ENCODE results near the gene CYP2E1.
"Not testable (repeated sequence)": the region's sequence is repeated elsewhere in the genome, so short reads cannot be mapped to it uniquely, and the experiment has no call there.

CYP2E1 gene

GRCh38 chr10:133528845-133529575 lies 1.8 kb downstream of the CYP2E1 start:
- DNase-seq: no peak

DNA sequence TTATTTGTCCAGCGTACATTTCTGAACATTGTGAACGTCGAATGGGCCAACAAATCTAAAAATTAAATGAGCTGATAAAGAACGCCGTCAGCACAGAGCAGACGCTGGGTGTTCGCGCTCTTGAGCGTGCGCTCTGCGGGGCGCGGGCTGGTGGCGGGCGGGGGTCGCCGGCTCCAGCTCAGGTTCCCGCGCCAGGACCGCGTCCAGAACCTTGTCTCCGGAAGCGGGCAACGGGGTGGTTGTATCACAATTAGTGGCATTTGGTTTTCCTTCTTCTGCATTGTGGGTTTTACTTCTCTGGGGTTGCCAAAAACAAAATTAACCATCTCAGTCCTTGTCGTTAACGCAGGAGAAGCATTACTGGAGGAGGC lies 2.4 kb downstream of the CYP2E1 start:
- no peak for DNase-seq

GRCh38 chr10:133530506-133530905 lies 3.3 kb downstream of the CYP2E1 start:
- no peak for DNase-seq

DNA sequence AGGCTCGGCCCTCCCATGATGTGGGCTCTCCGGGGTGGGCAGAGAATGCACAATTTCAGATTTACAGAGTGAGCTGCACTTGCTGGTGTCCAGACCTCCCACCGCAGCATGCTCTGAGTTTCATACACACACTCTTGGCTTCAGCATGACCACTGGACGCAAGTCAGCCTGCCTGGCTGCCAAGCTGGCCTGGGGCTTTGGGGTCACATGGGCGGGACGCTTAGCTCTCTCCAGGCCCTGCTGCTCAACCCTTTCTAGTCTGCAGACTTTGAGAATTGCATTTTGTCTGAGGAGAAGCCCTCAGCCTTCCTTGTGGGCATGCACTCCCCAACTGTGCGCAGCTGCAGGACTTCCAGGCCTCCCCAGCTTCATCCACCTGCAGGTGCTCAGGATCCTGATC lies 5.7 kb downstream of the CYP2E1 start:
- no peak for DNase-seq

DNA sequence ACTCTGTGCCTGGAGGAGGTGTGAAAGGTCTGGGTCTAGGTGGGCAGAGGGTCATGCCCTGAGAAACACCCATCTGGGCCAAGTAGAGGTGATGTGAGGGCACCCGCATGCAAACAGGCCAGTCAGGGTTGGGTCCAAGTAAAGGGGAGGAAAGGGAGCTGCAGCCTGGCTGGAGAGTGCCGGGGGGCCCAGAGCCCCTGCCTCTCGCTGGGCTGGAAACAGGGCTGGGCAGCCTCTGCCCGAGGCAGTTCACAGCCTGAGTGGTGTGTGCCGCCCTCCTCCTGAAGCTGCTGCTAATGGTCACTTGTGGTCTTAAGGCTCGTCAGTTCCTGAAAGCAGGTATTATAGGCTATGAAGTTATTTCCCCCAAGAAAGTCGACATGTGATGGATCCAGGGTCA lies 7.3 kb downstream of the CYP2E1 start:
- no peak for DNase-seq

DNA sequence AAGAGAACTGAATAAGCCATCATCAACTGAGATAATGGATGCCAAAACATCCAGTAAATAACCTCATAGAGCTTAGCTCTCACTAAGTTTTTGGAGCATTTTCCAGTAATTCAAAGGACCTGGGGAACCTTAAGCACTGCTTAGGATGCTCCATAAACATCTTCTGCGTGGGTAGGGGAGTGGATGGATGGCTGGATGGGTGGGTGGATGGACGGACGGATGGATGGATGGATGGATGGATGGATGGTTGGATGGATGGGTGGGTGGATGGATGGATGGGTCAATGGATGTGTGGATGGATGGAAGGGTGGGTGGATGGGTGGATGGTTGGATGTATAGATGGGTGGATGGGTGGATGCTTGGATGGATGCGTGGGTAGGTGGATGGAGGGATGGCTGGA lies 9.0 kb downstream of the CYP2E1 start:
- DNase-seq: no peak

DNA sequence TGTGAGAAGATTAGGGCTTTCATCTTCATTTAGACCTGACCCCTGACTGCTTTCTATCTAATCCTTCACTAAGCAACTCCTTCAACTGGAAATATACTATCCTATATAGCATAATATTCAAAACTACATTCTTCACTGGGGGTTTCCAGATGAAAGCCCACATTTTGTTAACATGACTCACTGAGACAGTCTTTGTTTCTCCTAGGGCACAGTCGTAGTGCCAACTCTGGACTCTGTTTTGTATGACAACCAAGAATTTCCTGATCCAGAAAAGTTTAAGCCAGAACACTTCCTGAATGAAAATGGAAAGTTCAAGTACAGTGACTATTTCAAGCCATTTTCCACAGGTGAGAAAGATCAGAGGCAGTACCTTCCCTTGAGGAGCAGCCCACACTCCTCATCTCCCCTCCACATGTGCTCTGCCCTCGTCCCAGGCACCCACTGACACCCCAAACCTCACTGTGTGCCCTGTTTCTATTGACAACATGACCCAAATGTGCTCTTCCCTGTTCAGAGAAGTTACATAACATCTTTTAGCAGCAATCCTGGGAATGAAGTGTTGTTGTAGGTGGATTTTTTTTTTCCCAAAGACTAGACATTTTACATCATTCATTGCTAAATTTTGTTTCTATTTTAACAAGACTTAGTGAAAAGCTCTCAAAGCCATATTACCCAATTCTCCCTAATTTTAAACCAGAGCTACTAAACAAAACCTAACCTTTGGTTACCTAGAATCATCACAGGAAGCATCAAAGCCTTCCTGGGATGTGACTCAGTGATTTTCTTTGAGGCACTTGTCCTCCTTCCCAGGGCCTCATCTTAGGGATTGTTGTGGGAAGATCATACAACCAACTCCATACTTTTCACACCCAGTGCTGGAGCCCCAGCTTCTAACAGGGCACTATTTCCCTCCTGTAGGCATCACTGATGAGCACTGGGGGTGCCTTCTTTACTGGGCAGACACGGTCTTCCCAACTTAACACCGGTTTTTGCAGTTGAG lies 10.7 kb downstream of the CYP2E1 start:
- no peak for DNase-seq

DNA sequence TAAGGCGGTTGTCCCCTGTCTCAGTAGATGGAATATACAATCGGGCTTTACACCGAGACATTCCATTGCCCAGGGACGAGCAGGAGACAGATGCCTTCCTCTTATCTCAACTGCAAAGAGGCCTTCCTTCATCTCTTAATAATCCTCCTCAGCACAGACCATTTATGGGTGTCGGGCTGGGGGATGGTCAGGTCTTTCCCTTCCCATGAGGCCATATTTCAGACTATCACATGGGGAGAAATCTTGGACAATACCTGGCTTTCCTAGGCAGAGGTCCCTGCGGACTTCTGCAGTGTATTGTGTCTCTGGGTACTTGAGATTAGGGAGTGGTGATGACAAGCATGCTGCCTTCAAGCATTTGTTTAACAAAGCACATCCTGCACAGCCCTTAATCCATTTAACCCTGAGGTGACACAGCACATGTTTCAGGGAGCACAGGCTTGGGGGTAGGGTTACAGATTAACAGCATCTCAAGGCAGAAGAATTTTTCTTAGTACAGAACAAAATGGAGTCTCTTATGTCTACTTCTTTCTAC lies 14.3 kb downstream of the CYP2E1 start:
- DNase-seq: not testable (repeated sequence)

DNA sequence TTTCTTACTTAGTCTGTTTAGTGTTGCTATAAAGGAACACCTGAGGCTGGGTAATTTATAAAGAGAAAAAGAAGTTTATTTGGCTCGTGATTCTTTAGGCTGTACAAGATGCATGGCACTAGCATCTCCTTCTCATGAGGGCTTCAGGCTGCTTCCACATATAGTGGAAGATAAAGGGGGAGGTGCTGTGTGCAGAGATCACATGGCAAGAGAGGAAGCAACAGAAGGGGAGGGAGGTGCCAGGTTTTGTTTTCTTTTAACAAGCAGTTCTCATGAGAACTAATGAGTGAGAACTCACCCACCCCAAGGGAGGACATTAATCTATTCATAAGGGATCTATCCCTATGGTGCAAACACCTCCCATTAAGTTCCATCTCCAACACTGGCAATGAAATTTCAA lies 17.3 kb downstream of the CYP2E1 start:
- no peak for DNase-seq

DNA sequence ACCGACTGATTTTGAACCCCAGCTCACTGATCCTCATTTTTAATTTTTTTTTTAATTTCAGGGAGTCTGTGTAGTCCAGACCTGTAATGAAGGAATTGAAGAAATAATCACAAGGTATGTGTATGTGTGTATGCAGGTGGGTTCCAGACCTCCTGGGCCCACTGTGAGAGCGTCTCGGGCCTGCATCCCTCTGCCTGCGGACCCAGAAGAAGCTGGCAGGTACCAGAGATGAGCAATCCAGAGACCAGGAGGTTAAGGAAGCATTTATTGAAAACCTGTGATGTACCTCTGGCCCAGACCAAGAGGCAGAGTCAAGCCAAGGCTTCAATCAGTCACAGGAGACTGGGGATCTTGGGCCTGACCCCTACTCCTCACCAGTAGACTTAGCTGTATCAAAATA lies 27.4 kb downstream of the CYP2E1 start:
- no peak for DNase-seq

GRCh38 chr10:133555521-133555920 lies 28.4 kb downstream of the CYP2E1 start:
- DNase-seq: no peak

- no peak for DNase-seq
Observed at GRCh38 chr10:133557381-133557780, 30.2 kb downstream of the CYP2E1 start.

DNA sequence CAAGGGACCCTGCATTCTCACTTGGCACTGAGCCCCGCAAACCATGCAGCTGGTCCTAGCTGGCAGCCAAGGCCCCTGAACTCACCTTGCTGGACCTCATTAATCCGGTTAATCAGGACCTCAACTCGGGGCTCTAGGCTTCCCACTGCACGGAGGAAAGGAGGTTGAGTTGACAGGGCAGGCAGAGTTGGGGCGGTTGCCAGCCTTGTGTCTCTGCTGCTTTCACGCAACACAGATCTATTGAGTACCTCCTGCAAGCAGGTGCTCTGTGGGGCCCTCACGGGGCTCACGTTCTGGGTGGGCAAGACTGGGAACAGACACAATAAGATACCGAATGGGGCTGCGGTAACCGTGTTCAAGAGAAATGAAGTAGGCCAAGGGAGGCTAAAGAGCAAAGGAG lies 32.1 kb downstream of the CYP2E1 start:
- DNase-seq: no peak

- DNase-seq: no peak
Observed at GRCh38 chr10:133564816-133565215, 37.7 kb downstream of the CYP2E1 start.

DNA sequence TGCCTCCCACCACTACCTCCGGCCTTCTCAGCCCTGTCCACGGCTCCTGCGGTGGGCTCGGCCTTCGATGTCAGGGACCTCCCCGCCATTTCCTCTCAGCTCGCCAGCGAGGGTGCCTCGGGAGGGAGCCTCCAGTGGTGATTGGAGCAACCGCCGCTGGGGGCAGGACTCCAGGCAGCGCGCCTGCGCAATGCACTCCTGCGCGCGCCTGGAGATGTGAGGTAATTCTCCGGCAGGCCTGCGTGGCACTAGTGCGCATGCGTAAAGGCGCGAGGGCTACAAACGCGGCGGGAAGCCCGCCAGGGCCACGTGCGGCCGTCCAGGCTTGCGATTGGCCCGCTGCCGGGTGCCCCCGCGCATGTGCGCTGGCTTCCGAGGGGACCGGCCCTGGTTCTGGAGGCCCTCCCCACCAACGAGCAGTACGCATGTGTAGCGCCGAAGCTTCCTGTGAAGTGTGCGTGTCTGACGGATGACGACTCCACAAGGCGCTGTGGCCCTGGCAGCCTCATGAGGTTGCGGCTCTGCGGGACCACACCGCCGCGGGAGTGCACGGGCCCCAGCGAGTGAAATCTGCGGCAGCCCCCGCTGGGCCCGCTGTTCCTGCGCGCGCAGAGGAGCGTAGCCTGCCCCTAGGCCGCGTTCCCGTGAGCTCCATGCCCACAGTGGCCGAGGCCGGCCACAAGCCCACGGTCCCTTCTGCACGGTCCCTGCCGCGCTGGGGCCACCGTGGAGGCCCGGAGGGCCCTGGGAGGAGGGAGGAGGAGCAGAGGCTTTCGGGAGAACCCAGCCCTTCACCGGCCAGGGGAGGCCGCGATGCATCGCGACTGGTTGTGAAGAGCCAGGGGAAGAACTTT lies 38.5 kb downstream of the CYP2E1 start, which contains the start of gene SYCE1:
Gene SYCE1, minus strand, starts transcription at position 143 of the 854 bp plus-strand sequence. Its CDS starts 54 bp downstream, at position 89.
- no peak for DNase-seq

- DNase-seq: no peak
Observed at GRCh38 chr10:133567119-133567518, 40.0 kb downstream of the CYP2E1 start.

DNA sequence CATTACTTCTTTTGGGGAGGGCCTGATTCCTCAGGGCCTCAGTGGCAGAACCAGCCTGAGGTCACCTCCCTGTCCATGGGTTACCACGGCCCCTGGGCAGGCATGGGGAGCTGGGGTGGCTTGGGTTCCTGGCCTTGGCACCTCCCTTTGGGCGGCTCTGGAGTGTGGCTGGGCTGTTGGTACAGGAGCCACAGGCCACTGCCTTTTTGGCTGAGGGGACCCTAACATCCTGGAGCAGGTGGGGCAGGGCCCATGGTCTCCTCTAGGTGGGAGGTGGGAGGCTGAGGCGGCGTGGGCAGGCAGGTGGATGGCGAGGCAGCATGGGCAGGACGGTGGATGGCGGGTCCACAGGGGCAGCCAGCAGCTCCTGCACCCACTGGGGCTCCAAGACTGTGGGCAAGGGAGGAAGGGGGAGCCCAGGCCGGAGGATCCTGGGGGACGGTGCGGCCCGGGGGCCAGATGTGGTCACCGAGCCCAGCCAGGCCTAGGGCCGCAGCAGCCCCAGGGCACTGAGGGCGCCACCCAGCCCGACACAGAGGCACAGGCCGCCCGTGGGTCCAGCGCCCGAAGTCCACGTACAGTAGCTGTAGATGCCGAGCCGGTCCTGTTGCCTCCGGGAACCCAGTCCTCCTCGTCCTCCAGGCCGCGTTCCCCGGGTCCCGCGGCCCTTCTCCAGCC lies 40.6 kb downstream of the CYP2E1 start:
- no peak for DNase-seq

DNA sequence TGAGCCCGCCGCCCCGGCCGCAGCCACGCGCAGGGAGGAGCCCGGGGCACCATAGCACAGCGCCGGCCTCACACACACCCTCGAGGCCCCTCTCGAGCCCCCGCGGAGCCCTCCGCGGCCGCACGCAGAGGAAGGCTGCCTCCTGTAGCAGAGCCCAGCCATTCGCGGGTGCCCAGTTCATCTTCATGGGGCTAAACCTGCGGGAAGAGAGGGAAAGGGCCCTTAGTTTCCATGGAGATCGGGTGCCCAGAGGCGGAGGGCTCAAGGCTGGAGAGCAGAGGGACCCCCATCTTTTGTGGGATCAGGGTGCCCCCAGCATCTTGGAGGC lies 41.1 kb downstream of the CYP2E1 start:
- DNase-seq: no peak

DNA sequence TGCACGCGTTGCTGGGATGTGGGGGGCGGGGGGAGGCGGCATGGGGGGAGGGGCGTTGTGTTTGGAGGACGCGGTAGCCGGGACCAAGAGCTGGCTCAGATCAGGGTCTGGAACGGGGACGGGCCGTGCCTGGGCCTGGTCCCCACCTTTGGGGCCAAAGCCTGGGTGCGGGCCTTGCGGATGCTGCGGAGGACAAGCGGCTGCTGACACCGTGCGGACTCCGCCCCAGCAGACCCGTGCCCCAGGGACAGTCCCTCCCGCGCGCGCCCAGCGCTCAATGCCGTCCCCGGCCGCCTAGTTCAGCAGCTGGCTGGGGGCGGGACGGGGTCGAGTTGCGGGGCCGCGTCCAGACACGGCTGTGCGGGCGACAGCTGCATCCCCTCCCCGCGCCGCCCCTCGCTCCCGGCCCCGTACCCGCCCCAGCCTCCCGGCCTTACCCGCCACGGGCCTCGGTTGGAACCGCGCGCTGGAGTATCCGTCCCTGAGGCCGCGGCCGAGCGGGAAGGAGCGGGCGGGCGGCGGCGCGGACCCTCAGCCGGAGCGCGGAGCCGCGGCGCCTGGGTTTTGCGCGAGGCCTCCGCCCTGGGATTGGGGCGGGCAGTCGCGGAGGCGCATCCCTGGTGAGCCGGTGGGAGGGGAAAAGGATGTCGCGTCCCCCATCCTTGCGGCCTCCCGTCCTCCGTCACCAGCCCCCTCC lies 41.8 kb downstream of the CYP2E1 start:
- DNase-seq: not testable (repeated sequence)

DNA sequence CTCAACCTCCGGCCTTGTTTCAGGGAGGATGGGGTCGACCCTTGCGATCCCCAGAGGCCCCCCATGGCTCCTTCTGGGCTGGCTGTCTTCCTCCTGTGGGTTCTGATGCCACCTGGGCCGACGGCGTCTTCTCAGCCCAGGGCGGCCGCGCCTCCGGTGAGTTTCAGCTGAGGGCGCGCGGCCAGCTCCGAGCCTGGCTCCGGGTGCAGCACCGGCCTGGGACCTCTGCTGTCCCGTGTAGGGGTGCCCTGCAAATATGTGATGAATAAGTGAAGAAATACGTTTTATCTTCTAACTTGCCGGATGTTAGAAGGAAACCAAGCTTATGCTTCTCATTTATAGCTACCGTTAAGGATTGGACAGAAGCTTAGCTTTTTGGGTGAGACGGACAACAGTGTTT lies 42.6 kb downstream of the CYP2E1 start:
- not testable (repeated sequence) for DNase-seq

- DNase-seq: not testable (repeated sequence)
Observed at GRCh38 chr10:133572055-133572454, 44.9 kb downstream of the CYP2E1 start.

- DNase-seq: not testable (repeated sequence)
Observed at GRCh38 chr10:133573460-133573859, 46.3 kb downstream of the CYP2E1 start.

All from amniotic stem cell (primary cell).